Fibroblast of lung (primary cell): Measurements from ENCODE around the gene RGS21. TPM values are rescaled to one million over a fixed set of nuclear protein-coding genes. Genes with fewer than 3 reads are reported as not detected.

Experiments
- DNase-seq, 2 donors: peaks; one replicate each; pipeline versions ENCODE4 v3.0.0 to v3.0.0-alpha.2; 2010; ENCODE audit warnings: low read depth in 2 of 2
- H2AFZ ChIP-seq: 2 replicates; pipeline ENCODE4 v1.5.1; 2012; ENCODE audit warnings: low read length, control low read depth, inconsistent platforms
- H3K27ac ChIP-seq: 2 replicates; pipeline ENCODE4 v1.5.1; 2011; ENCODE audit warnings: low read length, control low read depth; ENCODE audit not compliant: insufficient read depth
- H3K27me3 ChIP-seq: 2 replicates; pipeline ENCODE4 v1.5.1; 2011; ENCODE audit warnings: mild to moderate bottlenecking, low read length; ENCODE audit not compliant: control insufficient read depth, insufficient read depth
- H3K36me3 ChIP-seq: 2 replicates; pipeline ENCODE4 v1.5.1; 2011; ENCODE audit warnings: low read length; ENCODE audit not compliant: control insufficient read depth, insufficient read depth
- H3K4me1 ChIP-seq: 2 replicates; pipeline ENCODE4 v1.5.1; 2011; ENCODE audit warnings: low read length; ENCODE audit not compliant: control insufficient read depth, insufficient read depth; ENCODE audit errors: extremely low read depth
- H3K4me2 ChIP-seq: 2 replicates; pipeline ENCODE4 v1.5.1; 2011; ENCODE audit warnings: low read length, control low read depth; ENCODE audit not compliant: insufficient read depth; ENCODE audit errors: extremely low read depth
- H3K4me3 ChIP-seq, 4 experiments: fragments of 200-600 bp in 1 of 4; sonication (generic) in 1 of 4; replicated peaks in 1 of 4; 2 replicates each; pipeline ENCODE4 v1.5.1; 2011 to 2016; ENCODE audit warnings: low read length in 4 of 4, low read depth in 3 of 4, mild to moderate bottlenecking in 3 of 4, control low read depth in 2 of 4, inconsistent platforms in 1 of 4, mixed read lengths in 1 of 4; ENCODE audit not compliant: insufficient read depth in 1 of 4; ENCODE audit errors: control extremely low read depth in 1 of 4
- H3K79me2 ChIP-seq: 2 replicates; pipeline ENCODE4 v1.5.1; 2012; ENCODE audit warnings: mild to moderate bottlenecking, low read length, inconsistent platforms; ENCODE audit not compliant: control insufficient read depth, insufficient read depth
- H3K9ac ChIP-seq: 2 replicates; pipeline ENCODE4 v1.5.1; 2011; ENCODE audit warnings: mild to moderate bottlenecking, low read length, control low read depth; ENCODE audit not compliant: insufficient read depth
- H3K9me3 ChIP-seq: 2 replicates; pipeline ENCODE4 v1.5.1; 2012; ENCODE audit warnings: low read depth, low read length; ENCODE audit not compliant: control insufficient read depth, insufficient read depth
- H4K20me1 ChIP-seq: 2 replicates; pipeline ENCODE4 v1.5.1; 2011; ENCODE audit warnings: low read length; ENCODE audit not compliant: control insufficient read depth, insufficient read depth; ENCODE audit errors: extremely low read depth
- EZH2 ChIP-seq: IDR thresholded peaks from 2 replicates; pipeline ENCODE4 v1.5.1; 2012; ENCODE audit warnings: low read length, control low read depth, mild to moderate bottlenecking; ENCODE audit errors: missing control alignments
- polyA plus RNA-seq, 2 donors: library from polyadenylated mRNA; depleted of rRNA in 1 of 2; stranded (reverse) in 1 of 2; unstranded in 1 of 2; fragments of >200 nt; gene quantifications; 2 replicates each; pipeline ENCODE4 v1.2.1, GENCODE V29; 2011 to 2012; ENCODE audit warnings: missing spikeins in 1 of 2
- total RNA-seq: library from RNA; depleted of rRNA; stranded (reverse); fragments of >200 nt; gene quantifications from 2 replicates; pipeline ENCODE4 v1.2.1, GENCODE V29; 2014
- TF ChIP-seq, protein P1 (sequence below), 2 donors: IDR thresholded peaks in 1 of 2; conservative IDR thresholded peaks in 1 of 2; 1 replicate in 1 of 2; 2 replicates in 1 of 2; pipeline ENCODE4 v1.5.1; 2011 to 2012; ENCODE audit warnings: low read length in 2 of 2, control low read depth in 1 of 2, inconsistent platforms in 1 of 2, low read depth in 1 of 2, mild to moderate bottlenecking in 1 of 2

Gene RGS21
- total and polyA plus RNA-seq, 2 donors (not counting 1 experiment from before 2014, with no cell fraction given): not detected

DNA sequence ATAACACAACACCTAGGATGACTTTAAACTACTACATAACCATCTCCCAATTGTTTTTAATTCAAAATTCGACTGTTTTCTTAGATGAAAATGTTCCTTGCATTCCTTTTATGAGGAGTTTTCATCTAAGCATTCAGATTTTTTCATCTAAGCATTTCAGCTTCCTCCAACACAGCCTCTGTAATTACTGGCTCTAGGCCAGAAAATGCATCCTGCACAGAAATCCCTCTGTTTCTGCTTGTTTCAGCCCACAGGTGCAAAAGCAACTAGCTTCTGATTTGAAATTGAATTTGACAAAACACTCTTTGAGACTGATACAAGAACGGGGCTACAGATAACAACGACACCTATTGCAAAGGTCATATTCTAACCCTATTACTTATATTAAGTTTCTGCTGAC, 90.4 kb downstream of the RGS21 start:
- Histone ChIP-seq H3K9me3 (no peaks in the 10 kb centered on the region), H3K4me3 (no peak overlapping the region), H3K27ac (no peak overlapping the region), H4K20me1 (no peaks in the 10 kb centered on the region), H3K79me2 (no peaks in the 10 kb centered on the region), H3K4me2 (no peak overlapping the region), H2AFZ (no peak overlapping the region), H3K4me1 (no peaks in the 10 kb centered on the region), H3K36me3 (no peaks in the 10 kb centered on the region), H3K27me3 (no peaks in the 10 kb centered on the region), H3K9ac (no peak overlapping the region)
- no peak for DNase-seq
- TF ChIP-seq, protein P1, sequence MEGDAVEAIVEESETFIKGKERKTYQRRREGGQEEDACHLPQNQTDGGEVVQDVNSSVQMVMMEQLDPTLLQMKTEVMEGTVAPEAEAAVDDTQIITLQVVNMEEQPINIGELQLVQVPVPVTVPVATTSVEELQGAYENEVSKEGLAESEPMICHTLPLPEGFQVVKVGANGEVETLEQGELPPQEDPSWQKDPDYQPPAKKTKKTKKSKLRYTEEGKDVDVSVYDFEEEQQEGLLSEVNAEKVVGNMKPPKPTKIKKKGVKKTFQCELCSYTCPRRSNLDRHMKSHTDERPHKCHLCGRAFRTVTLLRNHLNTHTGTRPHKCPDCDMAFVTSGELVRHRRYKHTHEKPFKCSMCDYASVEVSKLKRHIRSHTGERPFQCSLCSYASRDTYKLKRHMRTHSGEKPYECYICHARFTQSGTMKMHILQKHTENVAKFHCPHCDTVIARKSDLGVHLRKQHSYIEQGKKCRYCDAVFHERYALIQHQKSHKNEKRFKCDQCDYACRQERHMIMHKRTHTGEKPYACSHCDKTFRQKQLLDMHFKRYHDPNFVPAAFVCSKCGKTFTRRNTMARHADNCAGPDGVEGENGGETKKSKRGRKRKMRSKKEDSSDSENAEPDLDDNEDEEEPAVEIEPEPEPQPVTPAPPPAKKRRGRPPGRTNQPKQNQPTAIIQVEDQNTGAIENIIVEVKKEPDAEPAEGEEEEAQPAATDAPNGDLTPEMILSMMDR (conservative IDR thresholded peaks at IDR 0.05 in 1 of 2, IDR thresholded peaks at IDR 0.05 in 1 of 2; ENCODE audit: low read depth in 1 of 2, low read length in 2 of 2): no peak
- no peak for TF ChIP-seq EZH2

Other genes with a start within 250 kb of the RGS21 start
- 0.17 TPM in 1 of 2 replicates, not detected in the other for gene RGS18, start 158.5 kb upstream of the RGS21 start, total RNA-seq
- gene RGS18, start 158.5 kb upstream of the RGS21 start, polyA plus RNA-seq: 0.02 TPM in 1 of 2 replicates, not detected in the other